ENCODE data around the gene MTF1.

DNA sequence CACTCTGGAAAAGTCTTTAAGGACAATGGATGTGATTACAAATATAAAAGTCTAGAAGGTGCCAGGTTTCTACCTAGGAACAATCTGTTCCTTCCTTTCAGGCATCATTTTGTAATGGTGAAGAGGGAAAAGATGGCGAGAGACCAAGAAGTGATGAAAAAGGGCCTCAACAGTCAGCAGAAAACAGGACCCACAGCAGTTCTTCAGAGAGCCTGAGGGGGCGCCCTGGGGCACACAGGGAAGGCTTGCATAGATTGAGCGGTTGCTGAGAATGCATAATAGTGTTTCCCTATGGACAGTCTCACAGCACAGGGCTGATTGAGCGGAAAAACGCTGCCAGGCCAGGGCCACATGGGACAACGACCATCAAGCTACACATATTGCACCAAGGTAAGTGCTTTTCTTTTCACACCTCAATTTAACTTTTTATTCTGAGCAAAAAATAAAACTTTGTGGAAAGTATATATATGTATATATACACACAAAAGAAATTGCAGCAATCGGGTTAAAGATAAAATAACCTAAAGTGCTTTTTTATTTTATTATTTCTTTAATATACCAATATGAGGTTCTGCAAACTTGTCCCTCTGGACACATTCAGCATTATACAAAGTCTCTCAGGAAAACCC lies 48.3 kb downstream of the MTF1 start:
- TF ChIP-seq CTCF (IDR thresholded peaks at IDR 0.05) = peak; percentile 8 to 45 (median 39)
- TF ChIP-seq POLR2A (IDR thresholded peaks at IDR 0.05) = no peak

Data from breast epithelium (tissue), 3 donors.